ENCODE data around the gene MCRIP1.

The MCRIP1 gene

GRCh38 chr17:81804559-81805399, 28.3 kb downstream of the MCRIP1 start:
- no peak for TF ChIP-seq CTCF (IDR thresholded peaks at IDR 0.05; ENCODE audit: low read depth, low read length, missing control alignments)
- DNase-seq (ENCODE audit: low read depth): no peak
- in situ Hi-C loops (cut with HindIII; ENCODE audit: low sequenced_read_pairs): no loop called here
- no peak overlapping the region for H3K4me3 ChIP-seq (ENCODE audit: low read depth, low read length)

- no peak within 1 kb of the TSS for H3K4me3 ChIP-seq (ENCODE audit: low read depth, low read length)
- in situ Hi-C loops (cut with HindIII; ENCODE audit: low sequenced_read_pairs): no loop called here
- no peak for DNase-seq (ENCODE audit: low read depth)
- no peak for TF ChIP-seq CTCF (IDR thresholded peaks at IDR 0.05; ENCODE audit: low read depth, low read length, missing control alignments)
Observed at GRCh38 chr17:81803728-81804558, 29.1 kb downstream of the MCRIP1 start, which contains the start of gene GCGR. Gene GCGR, plus strand, starts transcription at chr17:81804150. Its CDS starts 4,869 bp downstream, at chr17:81809019.

- H3K4me3 ChIP-seq (ENCODE audit: low read depth, low read length): no peak overlapping the region
- in situ Hi-C loops (cut with HindIII; ENCODE audit: low sequenced_read_pairs): no loop called here
- DNase-seq (ENCODE audit: low read depth): no peak
- no peak for TF ChIP-seq CTCF (IDR thresholded peaks at IDR 0.05; ENCODE audit: low read depth, low read length, missing control alignments)
Observed at GRCh38 chr17:81802856-81803643, 30.0 kb downstream of the MCRIP1 start.

- no peak for TF ChIP-seq CTCF (IDR thresholded peaks at IDR 0.05; ENCODE audit: low read depth, low read length, missing control alignments)
- DNase-seq (ENCODE audit: low read depth): no peak
- in situ Hi-C loops (cut with HindIII; ENCODE audit: low sequenced_read_pairs): no loop called here
- H3K4me3 ChIP-seq (ENCODE audit: low read depth, low read length): no peak overlapping the region
Observed at GRCh38 chr17:81802048-81802758, 30.9 kb downstream of the MCRIP1 start.

- no peak overlapping the region for H3K4me3 ChIP-seq (ENCODE audit: low read depth, low read length)
- no peak for DNase-seq (ENCODE audit: low read depth)
- in situ Hi-C loops (cut with HindIII; ENCODE audit: low sequenced_read_pairs): no loop called here
- TF ChIP-seq CTCF (IDR thresholded peaks at IDR 0.05; ENCODE audit: low read depth, low read length, missing control alignments): no peak
Observed at GRCh38 chr17:81801327-81801726, 31.8 kb downstream of the MCRIP1 start.
